ENCODE results near the gene CD160. TPM values are rescaled to one million over a fixed set of nuclear protein-coding genes. Genes with fewer than 3 reads are reported as not detected.
"Not testable (repeated sequence)": the region's sequence is repeated elsewhere in the genome, so short reads cannot be mapped to it uniquely, and the experiment has no call there.

The CD160 gene
- polyA plus RNA-seq, 4 donors: 0.60 to 2.9 (median 1.5) TPM

GRCh38 chr1:145757420-145757819 lies 38.1 kb downstream of the CD160 start:
- no peak for DNase-seq (ENCODE audit: low read depth in 4 of 4, low spot score in 2 of 4)

DNA sequence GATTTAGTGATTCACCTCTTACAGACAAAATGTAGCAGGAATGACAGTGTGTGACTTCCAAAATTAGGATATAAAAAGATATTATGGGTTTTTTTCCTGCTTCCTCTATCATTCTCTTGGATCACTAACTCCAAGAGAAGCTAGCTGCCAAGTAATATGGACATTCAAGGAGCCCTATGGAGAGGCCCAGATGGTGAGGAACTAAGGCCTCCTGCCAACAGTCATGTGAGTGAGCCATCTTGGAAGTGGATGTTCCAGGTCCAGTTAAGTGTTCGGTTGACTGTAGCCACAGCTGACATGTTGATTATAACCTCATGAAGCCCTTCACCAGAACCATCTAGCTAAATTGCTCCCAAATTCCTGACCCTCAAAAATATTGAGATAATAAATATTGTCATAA lies 38.8 kb downstream of the CD160 start:
- DNase-seq (ENCODE audit: low read depth in 4 of 4, low spot score in 2 of 4): no peak

- DNase-seq (ENCODE audit: low read depth in 4 of 4, low spot score in 2 of 4): no peak
Observed at GRCh38 chr1:145758575-145758974, 39.3 kb downstream of the CD160 start.

DNA sequence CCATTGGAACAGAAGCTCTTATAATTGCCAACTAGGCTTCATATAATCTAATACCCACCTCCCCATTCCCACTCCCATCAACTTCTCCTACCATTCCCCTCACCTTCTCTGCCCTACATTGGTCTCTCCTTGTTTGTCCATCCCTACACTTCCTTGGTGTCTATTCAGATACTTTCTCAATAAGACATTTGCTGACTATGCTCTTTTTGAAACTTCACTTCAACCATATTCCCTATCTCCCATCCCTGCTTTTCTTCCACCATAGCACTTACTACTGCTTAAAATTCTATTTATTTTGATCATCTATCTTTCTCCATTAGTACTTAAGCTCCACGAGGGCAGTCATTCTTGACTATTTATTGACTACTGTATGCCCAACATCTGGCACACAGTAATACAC lies 40.4 kb downstream of the CD160 start:
- DNase-seq (ENCODE audit: low read depth in 4 of 4, low spot score in 2 of 4): no peak

GRCh38 chr1:145760395-145760949 lies 41.2 kb downstream of the CD160 start:
- not testable (repeated sequence) for DNase-seq (ENCODE audit: low read depth in 4 of 4, low spot score in 2 of 4)

- not testable (repeated sequence) for DNase-seq (ENCODE audit: low read depth in 4 of 4, low spot score in 2 of 4)
Observed at GRCh38 chr1:145761498-145761897, 42.2 kb downstream of the CD160 start.

DNA sequence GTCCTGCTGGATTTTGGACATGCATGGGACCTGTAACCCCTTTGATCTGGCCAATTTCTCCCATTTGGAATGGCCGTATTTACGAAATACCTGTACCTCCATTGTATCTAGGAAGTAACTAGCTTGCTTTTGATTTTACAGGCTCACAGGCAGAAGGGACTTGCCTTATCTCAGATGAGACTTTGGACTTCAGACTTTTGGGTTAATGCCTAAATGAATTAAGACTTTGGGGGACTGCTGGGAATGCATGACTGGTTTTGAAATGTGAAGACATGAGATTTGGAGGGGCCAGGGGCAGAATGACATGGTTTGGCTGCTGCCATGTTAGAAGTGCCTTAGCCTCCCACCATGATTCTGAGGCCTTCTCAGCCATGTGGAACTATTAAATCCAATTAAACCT lies 42.7 kb downstream of the CD160 start:
- not testable (repeated sequence) for DNase-seq (ENCODE audit: low read depth in 4 of 4, low spot score in 2 of 4)

DNA sequence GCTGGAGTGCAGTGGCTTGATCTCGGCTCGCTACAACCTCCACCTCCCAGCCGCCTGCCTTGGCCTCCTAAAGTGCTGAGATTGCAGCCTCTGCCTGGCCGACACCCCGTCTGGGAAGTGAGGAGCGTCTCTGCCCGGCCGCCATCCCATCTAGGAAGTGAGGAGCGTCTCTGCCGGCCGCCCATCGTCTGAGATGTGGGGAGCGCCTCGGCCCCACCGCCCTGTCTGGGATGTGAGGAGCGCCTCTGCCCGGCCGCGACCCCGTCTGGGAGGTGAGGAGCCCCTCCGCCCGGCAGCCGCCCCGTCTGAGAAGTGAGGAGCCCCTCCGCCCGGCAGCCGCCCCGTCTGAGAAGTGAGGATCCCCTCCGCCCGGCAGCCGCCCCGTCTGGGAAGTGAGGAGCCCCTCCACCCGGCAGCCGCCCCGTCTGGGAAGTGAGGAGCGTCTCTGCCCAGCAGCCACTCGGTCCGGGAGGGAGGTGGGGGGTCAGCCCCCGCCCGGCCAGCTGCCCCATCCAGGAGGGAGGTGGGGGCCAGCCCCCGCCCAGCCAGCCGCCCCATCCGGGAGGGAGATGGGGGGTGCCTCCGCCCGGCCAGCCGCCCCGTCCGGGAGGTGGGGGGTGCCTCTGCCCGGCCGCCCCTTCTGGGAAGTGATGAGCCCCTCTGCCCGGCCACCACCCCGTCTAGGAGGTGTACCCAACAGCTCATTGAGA lies 45.1 kb downstream of the CD160 start:
- not testable (repeated sequence) for DNase-seq (ENCODE audit: low read depth in 4 of 4, low spot score in 2 of 4)

- DNase-seq (ENCODE audit: low read depth in 4 of 4, low spot score in 2 of 4): not testable (repeated sequence)
Observed at GRCh38 chr1:145765127-145765526, 45.8 kb downstream of the CD160 start.

DNA sequence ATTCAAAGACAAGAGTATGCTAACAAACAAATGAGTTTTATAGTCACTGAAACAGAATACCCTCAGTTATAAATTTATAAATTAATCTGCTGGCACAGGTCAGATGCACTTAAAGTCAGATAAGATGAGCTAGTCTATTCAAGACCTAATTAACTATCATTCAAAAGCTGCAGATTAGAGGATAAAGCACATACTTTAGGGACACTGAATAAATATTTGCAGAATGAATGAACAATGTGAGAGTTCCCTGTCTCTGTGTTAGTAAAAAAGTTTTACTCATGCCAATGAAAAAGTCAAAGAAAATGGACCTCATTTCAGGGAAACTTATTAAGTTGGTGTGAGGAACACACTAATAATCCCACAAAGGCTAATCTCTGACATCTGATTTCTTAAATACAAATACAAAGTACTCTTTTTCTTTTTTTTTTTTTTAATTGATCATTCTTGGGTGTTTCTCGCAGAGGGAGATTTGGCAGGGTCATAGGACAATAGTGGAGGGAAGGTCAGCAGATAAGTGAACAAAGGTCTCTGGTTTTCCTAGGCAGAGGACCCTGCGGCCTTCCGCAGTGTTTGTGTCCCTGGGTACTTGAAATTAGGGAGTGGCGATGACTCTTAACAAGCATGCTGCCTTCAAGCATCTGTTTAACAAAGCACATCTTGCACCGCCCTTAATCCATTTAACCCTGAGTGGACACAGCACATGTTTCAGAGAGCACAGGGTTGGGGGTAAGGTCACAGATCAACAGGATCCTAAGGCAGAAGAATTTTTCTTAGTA lies 46.5 kb downstream of the CD160 start:
- not testable (repeated sequence) for DNase-seq (ENCODE audit: low read depth in 4 of 4, low spot score in 2 of 4)

DNA sequence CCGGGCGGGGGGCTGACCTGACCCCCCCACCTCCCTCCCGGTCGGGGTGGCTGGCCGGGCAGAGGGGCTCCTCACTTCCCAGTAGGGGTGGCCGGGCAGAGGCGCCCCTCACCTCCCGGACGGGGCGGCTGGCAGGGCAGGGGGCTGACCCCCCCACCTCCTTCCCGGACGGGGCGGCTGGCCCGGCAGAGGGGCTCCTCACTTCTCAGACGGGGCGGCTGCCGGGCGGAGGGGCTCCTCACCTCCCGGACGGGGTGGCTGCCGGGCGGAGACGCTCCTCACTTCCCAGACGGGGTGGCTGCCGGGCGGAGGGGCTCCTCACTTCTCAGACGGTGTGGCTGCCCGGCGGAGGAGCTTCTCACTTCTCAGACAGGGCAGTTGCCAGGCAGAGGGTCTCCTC lies 47.6 kb downstream of the CD160 start:
- not testable (repeated sequence) for DNase-seq (ENCODE audit: low read depth in 4 of 4, low spot score in 2 of 4)

DNA sequence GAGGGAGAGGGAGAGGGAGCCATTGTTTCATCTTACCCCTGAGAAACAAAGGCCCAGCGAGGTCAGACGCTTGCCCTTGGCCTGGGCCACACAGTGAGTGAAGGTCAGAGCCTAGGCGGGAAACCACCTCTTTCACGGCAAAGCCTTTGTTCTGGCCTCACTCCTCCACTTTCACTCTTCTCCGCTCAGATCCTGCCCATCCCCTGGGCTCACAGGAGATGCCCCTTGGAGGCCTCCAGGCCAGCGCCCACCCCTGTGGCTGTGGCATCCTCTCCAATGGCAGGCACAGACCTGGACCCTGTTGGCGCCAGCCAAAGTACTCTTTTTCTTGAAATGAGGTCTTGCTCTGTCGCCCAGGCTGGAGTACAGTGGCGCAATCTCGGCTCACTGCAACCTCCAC lies 48.7 kb downstream of the CD160 start:
- DNase-seq (ENCODE audit: low read depth in 4 of 4, low spot score in 2 of 4): not testable (repeated sequence)

DNA sequence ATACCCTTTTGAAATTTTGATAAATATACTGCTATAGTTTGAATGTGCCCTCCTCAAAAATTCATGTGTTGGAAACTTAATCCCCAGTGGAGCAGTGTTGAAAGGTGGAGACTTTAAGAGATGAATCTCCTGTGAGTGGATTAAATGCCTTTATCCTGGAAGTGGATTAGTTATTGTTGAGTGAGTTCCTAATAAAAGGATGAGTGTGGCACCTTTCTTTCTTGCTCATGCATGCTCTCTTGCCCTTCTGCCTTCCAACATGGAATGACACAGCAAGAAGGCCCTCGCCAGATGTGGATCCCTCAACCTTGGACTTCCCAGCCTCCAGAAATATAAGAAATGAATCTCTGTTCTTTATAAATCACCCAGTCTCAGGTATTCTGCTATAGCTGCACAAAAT lies 51.8 kb downstream of the CD160 start:
- no peak for DNase-seq (ENCODE audit: low read depth in 4 of 4, low spot score in 2 of 4)

GRCh38 chr1:145773423-145773822 lies 54.1 kb downstream of the CD160 start:
- DNase-seq (ENCODE audit: low read depth in 4 of 4, low spot score in 2 of 4): no peak

GRCh38 chr1:145777357-145778145 lies 58.3 kb downstream of the CD160 start:
- DNase-seq (ENCODE audit: low read depth in 4 of 4, low spot score in 2 of 4): no peak

- no peak for DNase-seq (ENCODE audit: low read depth in 4 of 4, low spot score in 2 of 4)
Observed at GRCh38 chr1:145778146-145778540, 58.8 kb downstream of the CD160 start.

DNA sequence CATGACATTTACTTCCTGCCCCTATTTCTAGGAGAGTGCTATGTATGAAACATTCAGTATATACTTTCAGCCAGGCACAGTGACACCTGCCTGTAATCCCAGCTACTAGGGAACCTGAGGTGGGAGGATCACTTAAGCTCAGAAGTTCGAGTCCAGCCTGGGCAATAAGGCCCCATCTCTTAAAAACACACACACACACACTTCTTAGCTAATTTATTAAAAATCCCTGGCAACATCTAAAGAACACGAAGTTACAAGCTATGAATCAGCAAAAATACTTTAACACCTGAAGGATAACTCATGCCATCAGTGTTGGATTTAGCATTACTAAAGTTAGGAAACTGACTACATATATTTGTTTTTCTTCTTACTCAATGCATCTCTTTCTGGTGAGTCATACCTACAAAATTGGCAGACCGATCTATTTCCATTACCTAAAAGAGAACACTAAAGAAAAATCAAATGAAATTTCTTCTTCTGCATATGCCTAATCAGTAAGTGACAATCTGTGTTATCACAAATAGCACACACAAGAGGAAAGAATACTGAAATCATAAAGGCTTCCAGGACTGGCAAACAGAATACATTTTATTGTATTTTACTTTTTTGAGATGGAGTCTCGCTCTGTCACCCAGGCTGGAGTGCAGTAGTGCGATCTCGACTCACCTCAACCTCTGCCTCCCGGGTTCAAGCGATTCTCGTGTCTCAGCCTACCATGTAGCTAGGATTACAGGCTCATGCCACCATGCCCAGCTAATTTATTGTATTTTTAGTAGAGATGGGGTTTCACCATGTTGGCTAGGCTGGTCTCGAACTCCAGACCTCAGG lies 63.2 kb downstream of the CD160 start:
- no peak for DNase-seq (ENCODE audit: low read depth in 4 of 4, low spot score in 2 of 4)

DNA sequence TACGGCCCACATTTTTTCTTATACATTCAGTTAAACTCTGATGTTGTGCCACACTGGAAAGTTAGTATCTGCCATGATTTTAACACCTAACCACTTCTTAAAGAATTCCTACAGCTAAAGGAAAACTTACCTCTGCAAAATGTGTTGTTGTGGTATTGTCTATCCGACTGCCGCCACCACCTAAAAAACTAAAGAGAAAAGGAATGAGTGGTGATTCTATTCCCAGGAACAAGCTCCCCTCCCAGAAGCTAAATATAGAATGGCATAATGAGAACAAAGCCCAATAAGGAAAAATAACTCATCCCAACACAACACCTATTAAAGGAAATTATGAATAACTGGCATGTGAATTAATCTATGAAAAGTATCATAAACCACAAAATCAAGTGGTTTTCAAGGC lies 65.1 kb downstream of the CD160 start:
- no peak for DNase-seq (ENCODE audit: low read depth in 4 of 4, low spot score in 2 of 4)

DNA sequence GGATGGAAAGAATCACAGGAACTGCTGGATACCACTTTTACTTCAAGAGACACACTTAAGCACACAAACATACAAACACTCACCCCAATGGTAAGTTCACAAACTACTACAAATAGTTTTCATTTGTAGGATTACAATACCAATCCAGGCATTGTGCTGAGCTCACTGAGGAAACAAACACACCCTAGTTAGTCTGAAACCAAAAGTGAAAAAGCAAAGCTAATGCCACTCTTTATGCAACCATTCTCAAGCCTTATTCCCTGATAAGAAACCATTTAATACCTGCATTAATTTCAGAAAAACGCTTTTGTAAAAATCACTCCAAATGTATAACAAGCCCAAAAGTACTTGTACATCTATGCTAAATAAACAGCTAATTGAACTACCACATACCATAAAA lies 66.2 kb downstream of the CD160 start:
- DNase-seq (ENCODE audit: low read depth in 4 of 4, low spot score in 2 of 4): no peak

GRCh38 chr1:145786271-145786670 lies 67.0 kb downstream of the CD160 start:
- DNase-seq (ENCODE audit: low read depth in 4 of 4, low spot score in 2 of 4): no peak

All from left renal cortex interstitium (tissue), 4 donors.